Urinary bladder (tissue), 4 donors: ENCODE measurements around the gene MRPS27. TPM values are rescaled to one million over a fixed set of nuclear protein-coding genes. Genes with fewer than 3 reads are reported as not detected.

Experiments used
- DNase-seq: peaks from one replicate; pipeline ENCODE4 v3.0.0-alpha.2; 2015; ENCODE audit errors: extremely low spot score
- H3K27ac ChIP-seq: one replicate; pipeline ENCODE4 v1.5.1; 2013; ENCODE audit warnings: low read depth, mild to moderate bottlenecking, moderate library complexity
- H3K36me3 ChIP-seq: one replicate; pipeline ENCODE4 v1.6.1; 2013; ENCODE audit warnings: mild to moderate bottlenecking, moderate library complexity; ENCODE audit not compliant: insufficient read depth
- H3K4me1 ChIP-seq: one replicate; pipeline ENCODE4 v1.6.1; 2013; ENCODE audit warnings: mild to moderate bottlenecking, moderate library complexity; ENCODE audit not compliant: insufficient read depth
- H3K4me3 ChIP-seq: one replicate; pipeline ENCODE4 v1.5.1; 2013; ENCODE audit warnings: low read depth, low read length
- WGBS: extraction: QIAGEN DNeasy Blood & Tissue Kit; methylation state at CpG from one replicate; pipeline ENCODE4 v1.1.7; 2013; 5-methylcytosine and 5-hydroxymethylcytosine counted together
- polyA plus RNA-seq: library from polyadenylated mRNA; stranded (reverse); fragments of 200-250 nt; gene quantifications from one replicate; pipeline ENCODE4 v1.2.3, GENCODE V29; 2013
- total RNA-seq: library from RNA; depleted of rRNA; stranded (reverse); fragments of >200 nt; gene quantifications from one replicate; pipeline ENCODE4 v1.2.3, GENCODE V29; 2014
- donor health status: healthy with polysubstance abuse.
- donor health status: healthy.

The MRPS27 gene
- total and polyA plus RNA-seq, 2 donors, result 39.5 to 70.6 TPM

GRCh38 chr5:72272398-72272797 is 47.6 kb downstream of the MRPS27 start:
- WGBS, result 71% methylated on average over 4 of the region's 4 CpGs
- Histone ChIP-seq H3K4me1 (no peaks in the 10 kb centered on the region), H3K4me3 (no peak overlapping the region), H3K36me3 (no peaks in the 10 kb centered on the region), H3K27ac (no peak overlapping the region)
- DNase-seq, result no peak

DNA sequence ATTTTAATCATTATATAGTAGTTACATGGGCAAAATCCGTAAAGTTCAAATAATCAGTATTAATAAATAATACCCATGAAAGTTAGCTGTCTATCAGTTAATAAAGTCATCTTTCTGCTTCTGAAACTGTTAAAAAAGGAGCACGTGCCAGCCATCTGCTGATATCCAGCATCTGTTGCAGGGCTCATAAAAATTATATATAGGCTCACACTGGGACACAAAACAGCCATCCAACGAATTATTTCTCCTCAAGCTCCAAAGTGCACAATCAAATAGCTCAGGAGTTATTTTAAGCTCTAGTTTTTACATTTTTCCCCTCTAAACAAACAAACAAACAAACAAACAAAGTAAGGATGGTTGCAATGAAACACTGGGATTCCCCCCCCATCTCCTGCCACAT is 48.3 kb downstream of the MRPS27 start:
- Histone ChIP-seq H3K4me1 (no peaks in the 10 kb centered on the region), H3K27ac (no peak overlapping the region), H3K36me3 (no peaks in the 10 kb centered on the region), H3K4me3 (no peak overlapping the region)
- DNase-seq, result no peak
- WGBS, result 47% methylated on average over 3 of the region's 3 CpGs

DNA sequence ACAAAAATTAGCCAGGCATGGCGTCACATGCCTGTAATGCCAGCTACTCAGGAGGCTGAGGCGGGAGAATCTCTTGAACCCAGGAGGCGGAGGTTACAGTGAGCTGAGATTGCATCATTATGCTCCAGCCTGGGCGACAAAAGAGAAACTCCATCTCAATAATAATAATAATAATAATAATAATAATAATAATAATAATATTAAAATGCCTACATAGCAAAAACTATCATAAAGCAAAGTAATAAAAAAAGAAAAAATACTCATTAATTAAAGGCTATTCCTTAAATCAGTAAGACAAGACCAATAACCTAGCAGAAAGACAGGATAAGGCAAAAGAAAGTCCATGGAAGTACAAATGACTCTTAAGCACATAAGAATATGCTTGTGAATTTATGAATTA is 50.0 kb downstream of the MRPS27 start:
- Histone ChIP-seq H3K27ac (no peak overlapping the region), H3K4me1 (no peaks in the 10 kb centered on the region), H3K36me3 (no peaks in the 10 kb centered on the region), H3K4me3 (no peak overlapping the region)
- 99% methylated on average over 4 of the region's 4 CpGs for WGBS
- no peak for DNase-seq

DNA sequence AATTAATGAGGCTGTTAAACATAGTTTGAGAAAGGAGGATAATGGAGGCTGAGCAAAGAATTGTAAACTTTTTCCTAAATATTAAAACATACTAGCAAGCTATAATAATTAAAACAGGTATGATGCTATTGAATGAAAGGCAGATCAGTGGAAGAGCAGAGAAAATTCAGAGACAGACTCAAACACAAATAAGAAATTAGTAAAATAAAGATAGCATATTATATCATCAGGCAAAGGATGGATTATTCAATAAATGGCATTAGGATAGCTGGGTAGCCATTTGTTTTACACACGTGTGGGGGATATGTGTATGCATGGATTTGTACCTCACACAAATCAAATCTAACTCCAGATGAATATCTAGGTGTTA is 50.6 kb downstream of the MRPS27 start:
- Histone ChIP-seq H3K4me1 (no peaks in the 10 kb centered on the region), H3K36me3 (no peaks in the 10 kb centered on the region), H3K27ac (no peak overlapping the region), H3K4me3 (no peak overlapping the region)
- DNase-seq, result no peak
- WGBS, result 93% methylated on average over 1 of the region's 1 CpG

DNA sequence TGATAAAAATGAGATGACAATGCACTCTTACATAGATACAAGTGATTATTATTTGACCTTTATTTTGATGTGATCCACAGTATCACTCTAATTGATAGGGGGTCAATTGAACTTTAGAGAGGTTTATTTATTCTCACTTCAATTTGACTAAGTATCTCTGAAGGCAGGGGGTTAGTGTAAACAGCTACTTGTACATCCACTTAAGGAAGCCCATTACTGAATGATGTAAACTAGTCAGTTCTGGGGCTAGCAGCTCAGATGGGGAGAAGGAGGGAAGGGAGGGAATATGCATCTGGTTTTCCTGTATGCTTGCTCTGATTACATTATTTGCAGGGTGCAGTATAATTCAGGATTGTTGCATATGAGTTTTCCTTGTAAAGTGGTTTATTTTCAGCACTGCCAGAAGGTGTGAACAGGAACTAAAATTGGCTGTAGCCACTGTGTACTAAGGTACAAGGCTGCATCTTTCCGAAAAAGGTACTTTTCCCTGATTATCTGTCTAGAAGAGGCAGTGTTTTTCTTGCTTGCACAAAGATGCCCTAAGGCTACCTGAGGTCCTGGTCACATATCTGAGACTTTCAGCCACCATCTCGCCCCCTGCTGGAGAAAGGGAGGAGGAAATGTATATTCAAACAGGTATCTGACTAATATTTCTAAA is 51.2 kb downstream of the MRPS27 start:
- H3K4me1 ChIP-seq, result no peaks in the 10 kb centered on the region
- WGBS, result 70% methylated on average over 2 of the region's 2 CpGs
- no peaks in the 10 kb centered on the region for H3K36me3 ChIP-seq
- no peak overlapping the region for H3K27ac ChIP-seq
- H3K4me3 ChIP-seq, result no peak overlapping the region
- DNase-seq, result no peak

- Histone ChIP-seq H3K4me1 (no peaks in the 10 kb centered on the region), H3K4me3 (no peak overlapping the region), H3K36me3 (no peaks in the 10 kb centered on the region), H3K27ac (no peak overlapping the region)
- DNase-seq, result no peak
- 48% methylated on average over 2 of the region's 2 CpGs for WGBS
These were observed 51.8 kb downstream of the MRPS27 start for GRCh38 chr5:72268260-72268659.

- H3K27ac ChIP-seq, result no peak overlapping the region
- H3K4me1 ChIP-seq, result no peaks in the 10 kb centered on the region
- H3K4me3 ChIP-seq, result no peak overlapping the region
- no peaks in the 10 kb centered on the region for H3K36me3 ChIP-seq
- no peak for DNase-seq
These were observed 52.4 kb downstream of the MRPS27 start for GRCh38 chr5:72267685-72268084.

- whole genome bisulfite sequencing, result 58% methylated on average over 2 of the region's 2 CpGs
- no peak overlapping the region for H3K27ac ChIP-seq
- no peak overlapping the region for H3K4me3 ChIP-seq
- H3K4me1 ChIP-seq, result no peaks in the 10 kb centered on the region
- no peak for DNase-seq
- peaks cover 1% of the 10 kb centered on the region for H3K36me3 ChIP-seq
These were observed 53.2 kb downstream of the MRPS27 start for GRCh38 chr5:72266862-72267261.

- Histone ChIP-seq H3K4me1 (no peaks in the 10 kb centered on the region), H3K27ac (no peak overlapping the region), H3K4me3 (no peak overlapping the region), H3K36me3 (peaks cover 1% of the 10 kb centered on the region)
- WGBS, result 50% methylated on average over 5 of the region's 5 CpGs
- no peak for DNase-seq
These were observed 54.8 kb downstream of the MRPS27 start for GRCh38 chr5:72265032-72265877.

GRCh38 chr5:72256536-72256935 is 63.5 kb downstream of the MRPS27 start:
- WGBS, result 80% methylated on average over 2 of the region's 2 CpGs
- no peak for DNase-seq
- H3K4me1 ChIP-seq, result no peaks in the 10 kb centered on the region
- no peak overlapping the region for H3K27ac ChIP-seq
- no peaks in the 10 kb centered on the region for H3K36me3 ChIP-seq
- no peak overlapping the region for H3K4me3 ChIP-seq

GRCh38 chr5:72255670-72256069 is 64.4 kb downstream of the MRPS27 start:
- Histone ChIP-seq H3K27ac (no peak overlapping the region), H3K4me1 (no peaks in the 10 kb centered on the region), H3K4me3 (no peak overlapping the region), H3K36me3 (no peaks in the 10 kb centered on the region)
- WGBS, result 89% methylated on average over 2 of the region's 2 CpGs
- DNase-seq, result no peak

DNA sequence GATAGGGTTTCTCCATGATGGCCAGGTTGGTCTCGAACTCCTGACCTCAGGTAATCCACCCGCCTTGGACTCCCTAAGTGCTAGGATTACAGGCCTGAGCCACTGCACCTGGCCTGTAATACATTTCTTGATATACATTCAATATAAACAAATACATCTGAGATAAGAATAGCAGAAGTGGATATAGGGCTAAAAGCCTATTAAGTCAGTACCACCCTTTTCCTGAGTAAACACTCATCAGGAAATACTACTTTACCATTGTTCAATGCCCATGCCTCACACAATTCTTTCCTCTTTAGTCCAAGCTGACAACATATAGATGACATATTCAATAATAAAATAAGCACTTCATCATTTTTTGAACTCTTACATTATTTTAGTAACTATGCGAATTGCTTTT is 64.8 kb downstream of the MRPS27 start:
- WGBS, result 96% methylated on average over 3 of the region's 3 CpGs
- H3K27ac ChIP-seq, result no peak overlapping the region
- no peak overlapping the region for H3K4me3 ChIP-seq
- no peak for DNase-seq
- no peaks in the 10 kb centered on the region for H3K4me1 ChIP-seq
- H3K36me3 ChIP-seq, result no peaks in the 10 kb centered on the region

GRCh38 chr5:72252574-72253155 is 67.4 kb downstream of the MRPS27 start:
- Histone ChIP-seq H3K36me3 (no peaks in the 10 kb centered on the region), H3K4me1 (no peaks in the 10 kb centered on the region), H3K4me3 (no peak overlapping the region), H3K27ac (no peak overlapping the region)
- 89% methylated on average over 5 of the region's 5 CpGs for WGBS
- no peak for DNase-seq

DNA sequence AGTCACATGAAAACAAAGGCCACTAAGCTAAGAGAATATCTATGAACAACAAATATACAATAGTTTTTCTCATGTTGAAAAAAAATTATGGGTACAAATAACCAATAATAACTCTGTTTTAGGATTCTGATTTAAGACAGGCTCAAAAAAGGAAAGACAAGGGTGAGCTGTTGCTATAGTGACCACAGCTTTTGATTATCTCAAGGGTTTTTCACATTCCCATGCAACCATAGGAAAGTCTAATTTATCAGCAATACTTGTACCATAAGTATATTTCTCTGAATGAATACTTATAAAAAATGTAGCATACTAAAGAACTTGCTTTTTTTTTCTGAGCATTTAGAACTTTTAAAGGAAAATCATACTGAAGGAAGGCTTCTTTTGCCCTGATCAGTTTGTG is 68.0 kb downstream of the MRPS27 start:
- no peak for DNase-seq
- Histone ChIP-seq H3K36me3 (no peaks in the 10 kb centered on the region), H3K4me1 (no peaks in the 10 kb centered on the region), H3K27ac (no peak overlapping the region), H3K4me3 (no peak overlapping the region)
